SK-N-SH (cell line): ENCODE data around the gene PKD1. TPM values are rescaled to one million over a fixed set of nuclear protein-coding genes. Genes with fewer than 3 reads are reported as not detected.

Experiments used
- CTCF ChIA-PET: fragments of 300-600, 350-600 bp; formaldehyde crosslinking; extraction: SDS; loops from one replicate; lab custom pipeline; 2021; lab: Yijun Ruan, JAX
- POLR2A ChIA-PET: fragments of 350-600 bp; sonication (Branson Sonifier 250); formaldehyde crosslinking; extraction: SDS; loops from one replicate; lab custom pipeline; 2020; ENCODE audit warnings: antibody characterized with exemption, inconsistent platforms; lab: Yijun Ruan, JAX
- DNase-seq: peaks from one replicate; pipeline ENCODE4 v3.0.0; 2012
- H2AFZ ChIP-seq: fragments of 200-600 bp; sonication (generic); 2 replicates; pipeline ENCODE4 v1.8.1; 2016; ENCODE audit warnings: antibody characterized with exemption, mild to moderate bottlenecking, low read depth
- H3F3A ChIP-seq: fragments of 200-600 bp; sonication (generic); replicated peaks from 2 replicates; pipeline ENCODE3; 2016; ENCODE audit warnings: antibody characterized with exemption, mild to moderate bottlenecking; ENCODE audit not compliant: insufficient read depth
- H3K27ac ChIP-seq, 2 experiments: fragments of 200-500 bp in 1 of 2; fragments of 200-600 bp in 1 of 2; sonication (Bioruptor generic) in 1 of 2; sonication (generic), shearing (Covaris generic) in 1 of 2; 2 replicates each; pipeline versions ENCODE4 v1.5.1 to v1.6.1; 2014 to 2016; ENCODE audit warnings: low read depth in 2 of 2, inconsistent platforms in 1 of 2, low read length in 1 of 2, mild to moderate bottlenecking in 1 of 2, mixed read lengths in 1 of 2
- H3K27me3 ChIP-seq: fragments of 200-600 bp; sonication (generic), shearing (Covaris generic); 2 replicates; pipeline ENCODE4 v1.6.1; 2016; ENCODE audit warnings: mixed run types; ENCODE audit not compliant: insufficient read depth
- H3K36me3 ChIP-seq, 2 experiments: fragments of 200-500 bp in 1 of 2; fragments of 200-600 bp in 1 of 2; sonication (Bioruptor generic) in 1 of 2; sonication (generic) in 1 of 2; replicated peaks in 1 of 2; 2 replicates each; pipeline versions ENCODE3 to v1.5.1; 2014 to 2016; ENCODE audit warnings: low read length in 1 of 2, mild to moderate bottlenecking in 1 of 2; ENCODE audit not compliant: insufficient read depth in 2 of 2, control insufficient read depth in 1 of 2
- H3K4me1 ChIP-seq, 2 experiments: fragments of 200-500 bp in 1 of 2; fragments of 200-600 bp in 1 of 2; sonication (Bioruptor generic) in 1 of 2; sonication (generic), shearing (Covaris generic) in 1 of 2; 2 replicates each; pipeline versions ENCODE4 v1.5.1 to v1.6.1; 2014 to 2016; ENCODE audit warnings: low read depth in 1 of 2, low read length in 1 of 2, mixed run types in 1 of 2; ENCODE audit not compliant: insufficient read depth in 2 of 2, control insufficient read depth in 1 of 2
- H3K4me2 ChIP-seq: fragments of 200-600 bp; sonication (generic), shearing (Covaris generic); 2 replicates; pipeline ENCODE4 v1.6.1; 2017; ENCODE audit warnings: mixed run types
- H3K4me3 ChIP-seq, 2 experiments: fragments of 200-500 bp in 1 of 2; fragments of 200-600 bp in 1 of 2; sonication (Bioruptor generic) in 1 of 2; sonication (generic), shearing (Covaris generic) in 1 of 2; 2 replicates each; pipeline versions ENCODE4 v1.5.1 to v1.8.1; 2014 to 2016; ENCODE audit warnings: low read depth in 2 of 2, inconsistent platforms in 1 of 2, low read length in 1 of 2, mild to moderate bottlenecking in 1 of 2, mixed read lengths in 1 of 2, moderate library complexity in 1 of 2
- H3K79me2 ChIP-seq: fragments of 200-600 bp; sonication (generic); 2 replicates; pipeline ENCODE4 v1.8.1; 2017; ENCODE audit warnings: mild to moderate bottlenecking; ENCODE audit not compliant: insufficient read depth
- H3K9ac ChIP-seq: fragments of 200-600 bp; sonication (generic); 2 replicates; pipeline ENCODE4 v1.6.1; 2017; ENCODE audit warnings: mixed run types
- H3K9me2 ChIP-seq: fragments of 200-600 bp; sonication (generic); 2 replicates; pipeline ENCODE4 v1.6.1; 2017; ENCODE audit warnings: mixed run types
- H3K9me3 ChIP-seq: fragments of 200-600 bp; sonication (generic); 2 replicates; pipeline ENCODE4 v1.6.1; 2017; ENCODE audit warnings: mixed run types, mild to moderate bottlenecking, moderate library complexity
- H4K20me1 ChIP-seq: fragments of 200-600 bp; sonication (generic); 2 replicates; pipeline ENCODE4 v1.6.1; 2017; ENCODE audit warnings: mild to moderate bottlenecking, mixed run types; ENCODE audit not compliant: insufficient read depth
- CHD2 ChIP-seq: fragments of 150-350 bp; IDR thresholded peaks from 2 replicates; pipeline ENCODE4 v1.6.1; 2018; ENCODE audit warnings: low read length; ENCODE audit not compliant: partially characterized antibody
- ELF1 ChIP-seq: IDR thresholded peaks from 2 replicates; pipeline ENCODE4 v1.4.0; 2012
- FOSL2 ChIP-seq: IDR thresholded peaks from 2 replicates; pipeline ENCODE4 v1.4.0; 2012; ENCODE audit warnings: low read depth, mild to moderate bottlenecking, moderate library complexity, borderline replicate concordance
- FOXJ3 ChIP-seq: sonication (generic); formaldehyde crosslinking; IDR thresholded peaks from 2 replicates; pipeline ENCODE4 v1.5.1; 2020; ENCODE audit warnings: mild to moderate bottlenecking, missing genetic modification reagents
- JUND ChIP-seq: IDR thresholded peaks from 2 replicates; pipeline ENCODE4 v1.4.0; 2012
- MAX ChIP-seq: IDR thresholded peaks from 2 replicates; pipeline ENCODE4 v1.4.0; 2012; ENCODE audit warnings: low read depth
- NRF1 ChIP-seq: IDR thresholded peaks from 2 replicates; pipeline ENCODE4 v1.6.1; 2012; ENCODE audit warnings: low read depth, mild to moderate bottlenecking, low read length
- RAD21 ChIP-seq: IDR thresholded peaks from 2 replicates; pipeline ENCODE4 v1.6.1; 2012; ENCODE audit warnings: mild to moderate bottlenecking, low read length
- RFX5 ChIP-seq: IDR thresholded peaks from 2 replicates; pipeline ENCODE4 v1.6.1; 2012; ENCODE audit warnings: mild to moderate bottlenecking, improper control_type of control experiment, low read length
- TCF12 ChIP-seq: IDR thresholded peaks from 2 replicates; pipeline ENCODE4 v1.4.0; 2012
- TEAD4 ChIP-seq: IDR thresholded peaks from 2 replicates; pipeline ENCODE4 v1.4.0; 2012; ENCODE audit warnings: mild to moderate bottlenecking, borderline replicate concordance; ENCODE audit not compliant: insufficient read depth
- YY1 ChIP-seq: IDR thresholded peaks from 2 replicates; pipeline ENCODE4 v1.4.0; 2012; ENCODE audit warnings: low read depth, mild to moderate bottlenecking
- ZBTB33 ChIP-seq: IDR thresholded peaks from 2 replicates; pipeline ENCODE4 v1.4.0; 2012; ENCODE audit warnings: low read depth, borderline replicate concordance
- WGBS: methylation state at CpG from one replicate; pipeline ENCODE4 v1.1.6; 2017; ENCODE audit warnings: low lambda C conversion rate; 5-methylcytosine and 5-hydroxymethylcytosine counted together
- polyA plus RNA-seq, 3 experiments: library from polyadenylated mRNA; depleted of rRNA; stranded (reverse); fragments of >200 nt; gene quantifications; 2 replicates each; pipeline ENCODE4 v1.2.3, GENCODE V29; 2012

PKD1 gene
- polyA plus RNA-seq, 1 of the 3 experiments (the other 2 are of a cell fraction): 47.4 TPM

- TF ChIP-seq TEAD4: no peak
- no peak for TF ChIP-seq FOXJ3 (CRISPR knock-in tag)
- no peak for TF ChIP-seq YY1
- no peak for TF ChIP-seq ELF1
- no peak for TF ChIP-seq RFX5
- TF ChIP-seq CHD2: no peak
- TF ChIP-seq TCF12: no peak
- no peak for TF ChIP-seq NRF1
- no peak for TF ChIP-seq MAX
- TF ChIP-seq FOSL2: no peak
- no peak for TF ChIP-seq JUND
- TF ChIP-seq ZBTB33: no peak
- Histone ChIP-seq H3K79me2 (no peaks in the 10 kb centered on the region), H3K27ac (no peak overlapping the region), H3K4me2 (no peak overlapping the region), H3K9me2 (no peaks in the 10 kb centered on the region), H3K9ac (no peak overlapping the region), H3K4me1 (no peaks in the 10 kb centered on the region), H3K27me3 (no peaks in the 10 kb centered on the region), H3K4me3 (no peak overlapping the region), H3K36me3 (peaks cover 0 to 74% of the 10 kb centered on the region in 2 experiments), H4K20me1 (no peaks in the 10 kb centered on the region), H2AFZ (no peak overlapping the region), H3K9me3 (no peaks in the 10 kb centered on the region), H3F3A (no peaks in the 10 kb centered on the region)
- WGBS: 96% methylated on average over 10 of the region's 10 CpGs
- DNase-seq: no peak
- ChIA-PET POLR2A (no interaction called here), CTCF (interaction anchor here (1.2 kb wide), 1 partner anchor 82 kb away, joined by 4 read pairs; no protein-coding TSS in a partner anchor)
Observed at GRCh38 chr16:2058872-2059271, 76.8 kb downstream of the PKD1 start.

GRCh38 chr16:2058420-2058819 lies 77.3 kb downstream of the PKD1 start:
- ChIA-PET CTCF (interaction anchor here (1.2 kb wide), 1 partner anchor 82 kb away, joined by 4 read pairs; no protein-coding TSS in a partner anchor), POLR2A (no interaction called here)
- no peaks in the 10 kb centered on the region for H3K79me2 ChIP-seq
- no peaks in the 10 kb centered on the region for H3K27me3 ChIP-seq
- H3K9me3 ChIP-seq: no peaks in the 10 kb centered on the region
- H3K27ac ChIP-seq: no peak overlapping the region
- TF ChIP-seq TEAD4 (no peak), FOSL2 (no peak), RAD21 (no peak)
- peaks cover 0 to 74% of the 10 kb centered on the region in 2 experiments for H3K36me3 ChIP-seq
- no peak overlapping the region for H3K4me3 ChIP-seq
- H3K9ac ChIP-seq: no peak overlapping the region
- no peak overlapping the region for H2AFZ ChIP-seq
- H3F3A ChIP-seq: no peaks in the 10 kb centered on the region
- H3K9me2 ChIP-seq: no peaks in the 10 kb centered on the region
- 95% methylated on average over 10 of the region's 13 CpGs for WGBS
- no peaks in the 10 kb centered on the region for H3K4me1 ChIP-seq
- H4K20me1 ChIP-seq: no peaks in the 10 kb centered on the region
- H3K4me2 ChIP-seq: no peak overlapping the region
- DNase-seq: no peak
